Immature natural killer cell (primary cell): ENCODE results near the gene RANBP6. TPM values are rescaled to one million over a fixed set of nuclear protein-coding genes. Genes with fewer than 3 reads are reported as not detected.
"Not testable (repeated sequence)": the region's sequence is repeated elsewhere in the genome, so short reads cannot be mapped to it uniquely, and the experiment has no call there.

Experiments
- DNase-seq, 3 donors: peaks; one replicate each; pipeline ENCODE4 v3.0.0; 2022; ENCODE audit warnings: mixed read lengths in 1 of 3
- H3K27ac Mint-ChIP-seq, 6 donors: one replicate each; pipeline ENCODE4 v1.8.0; 2020; ENCODE audit warnings: mixed read lengths in 6 of 6, mild to moderate bottlenecking in 5 of 6, inconsistent platforms in 4 of 6, moderate library complexity in 3 of 6
- H3K27me3 Mint-ChIP-seq, 3 donors: one replicate each; pipeline ENCODE4 v1.8.0; 2020 to 2021; ENCODE audit warnings: low read depth in 3 of 3, mild to moderate bottlenecking in 3 of 3, mixed read lengths in 3 of 3, moderate library complexity in 3 of 3, inconsistent platforms in 1 of 3
- H3K36me3 Mint-ChIP-seq, 3 donors: one replicate each; pipeline ENCODE4 v1.8.0; 2020; ENCODE audit warnings: mixed read lengths in 3 of 3, inconsistent platforms in 2 of 3, mild to moderate bottlenecking in 2 of 3
- H3K4me1 Mint-ChIP-seq, 2 donors: one replicate each; pipeline ENCODE4 v1.8.0; 2020; ENCODE audit warnings: inconsistent platforms in 2 of 2, mild to moderate bottlenecking in 2 of 2, mixed read lengths in 2 of 2, moderate library complexity in 1 of 2
- H3K4me3 Mint-ChIP-seq, 5 donors: one replicate each; pipeline ENCODE4 v1.8.0; 2020; ENCODE audit warnings: mild to moderate bottlenecking in 5 of 5, mixed read lengths in 5 of 5, inconsistent platforms in 3 of 5, moderate library complexity in 3 of 5
- H3K9me3 Mint-ChIP-seq, 6 donors: one replicate each; pipeline ENCODE4 v1.8.0; 2020; ENCODE audit warnings: mild to moderate bottlenecking in 6 of 6, mixed read lengths in 6 of 6, inconsistent platforms in 4 of 6, moderate library complexity in 3 of 6
- polyA plus RNA-seq, 3 donors: library from polyadenylated mRNA; unstranded; fragments of 300-500 nt; fragmentation: Illumina TruSeq; gene quantifications; one replicate each; pipeline ENCODE4 v1.2.3, GENCODE V29; 2021

RANBP6 gene
- 10 to 100 TPM; 11.9 to 20.7 (median 16.0) TPM for polyA plus RNA-seq

DNA sequence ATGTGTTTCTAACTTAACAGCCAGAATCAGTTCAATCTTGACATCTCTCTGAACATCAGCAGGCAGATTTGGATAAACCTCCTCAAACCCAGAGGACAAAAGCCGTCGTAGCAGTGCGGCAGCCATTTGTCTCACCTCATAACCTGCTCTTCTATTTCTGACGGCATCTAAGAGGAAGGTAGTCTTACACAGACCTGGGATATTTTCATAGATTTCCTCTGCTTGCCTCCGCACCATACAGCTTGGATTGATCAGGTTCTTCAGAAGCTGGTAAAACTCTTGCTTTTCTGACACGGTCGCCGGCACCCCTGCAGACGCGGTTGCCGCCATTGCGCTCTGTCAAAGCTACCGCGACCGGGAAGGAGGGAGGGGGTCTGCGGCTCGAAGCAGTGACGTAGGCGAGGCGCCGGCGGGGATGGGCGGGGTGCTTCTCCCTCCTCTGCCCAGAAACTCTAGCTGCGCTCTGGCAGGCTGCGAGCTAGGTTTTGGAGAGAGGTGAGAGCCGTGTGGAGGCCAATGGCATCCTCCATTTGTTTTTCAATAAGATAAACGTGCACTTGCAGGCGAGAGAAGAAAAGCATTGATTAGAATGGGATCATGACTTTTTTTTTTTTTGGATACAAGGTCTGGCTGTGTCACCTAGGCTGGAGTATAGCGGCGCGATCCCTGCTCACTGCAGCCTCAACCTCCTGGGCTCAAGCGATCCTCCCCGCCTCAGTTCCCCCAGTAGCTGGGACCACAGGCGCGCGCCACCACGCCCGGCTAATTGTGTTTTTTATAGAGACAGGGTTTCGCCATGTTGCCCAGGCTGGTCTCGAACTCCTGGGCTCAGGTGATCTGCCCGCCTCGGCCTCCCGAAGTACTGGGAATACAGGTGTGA is at the start of gene RANBP6:
TSS of gene RANBP6 (minus strand) at position 347 of the 880 bp plus-strand sequence. CDS start at position 330, 17 bp downstream.
- Mint-ChIP-seq H3K36me3 (peaks cover 13 to 24% (median 23%) of the 10 kb centered on the region in 3 donors), H3K4me1 (peaks cover 33 to 59% of the 10 kb centered on the region in 2 donors), H3K27me3 (peaks cover 0 to 5% (median 5%) of the 10 kb centered on the region in 3 donors), H3K4me3 (peak within 1 kb of the TSS; percentile 94 to 99 (median 97)), H3K9me3 (no peaks in the 10 kb centered on the region), H3K27ac (peak within 1 kb of the TSS; percentile 93 to 98 (median 96))
- peak; percentile 87 to 88 (median 88) for DNase-seq

GRCh38 chr9:6063146-6063545 is 47.7 kb upstream of the RANBP6 start:
- Mint-ChIP-seq H3K27me3 (peaks cover 2 to 20% (median 8%) of the 10 kb centered on the region in 3 donors), H3K4me1 (peaks cover 10 to 17% of the 10 kb centered on the region in 2 donors)
- DNase-seq, H3K36me3 Mint-ChIP-seq, H3K9me3 Mint-ChIP-seq, H3K4me3 Mint-ChIP-seq, H3K27ac Mint-ChIP-seq: not testable (repeated sequence)

GRCh38 chr9:6055666-6056065 is 40.2 kb upstream of the RANBP6 start:
- H3K9me3 Mint-ChIP-seq: no peaks in the 10 kb centered on the region
- H3K4me3 Mint-ChIP-seq: no peak overlapping the region
- peaks cover 1 to 10% (median 6%) of the 10 kb centered on the region in 3 donors for H3K27me3 Mint-ChIP-seq
- H3K27ac Mint-ChIP-seq: no peak overlapping the region
- peaks cover 2 to 10% of the 10 kb centered on the region in 2 donors for H3K4me1 Mint-ChIP-seq
- no peaks in the 10 kb centered on the region for H3K36me3 Mint-ChIP-seq
- no peak for DNase-seq

DNA sequence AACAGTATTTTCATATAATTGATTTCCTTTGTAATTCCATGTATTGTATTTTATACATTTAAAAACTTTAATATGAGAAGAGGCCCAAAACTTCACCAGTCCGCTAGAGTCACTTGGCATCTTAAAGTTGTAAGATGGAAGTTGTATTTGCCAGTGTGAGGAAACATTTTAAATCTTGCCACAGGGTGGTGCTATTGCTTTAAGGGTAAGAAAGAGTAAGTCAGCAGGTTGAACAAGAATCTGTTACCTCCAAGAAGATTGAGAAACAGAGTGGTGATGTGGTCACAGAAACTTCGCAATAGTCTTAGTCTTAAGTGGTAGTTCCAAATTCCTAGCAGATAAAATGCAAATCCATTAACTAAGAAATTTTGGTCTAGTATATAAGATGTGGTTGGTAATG is 39.8 kb upstream of the RANBP6 start:
- Mint-ChIP-seq H3K9me3 (no peaks in the 10 kb centered on the region), H3K36me3 (no peaks in the 10 kb centered on the region), H3K27ac (no peak overlapping the region), H3K4me1 (peaks cover 2 to 10% of the 10 kb centered on the region in 2 donors), H3K4me3 (no peak overlapping the region), H3K27me3 (peaks cover 1 to 8% (median 5%) of the 10 kb centered on the region in 3 donors)
- DNase-seq: peak; percentile 53 to 63 (median 62)

- no peak overlapping the region for H3K4me3 Mint-ChIP-seq
- peak; percentile 36 to 54 (median 51) for DNase-seq
- peaks cover 6 to 16% of the 10 kb centered on the region in 2 donors for H3K4me1 Mint-ChIP-seq
- peaks cover 1 to 5% (median 1%) of the 10 kb centered on the region in 3 donors for H3K27me3 Mint-ChIP-seq
- H3K36me3 Mint-ChIP-seq: no peaks in the 10 kb centered on the region
- peak overlapping the region in 1 of 6 donors; percentile 29 for H3K27ac Mint-ChIP-seq
- H3K9me3 Mint-ChIP-seq: no peaks in the 10 kb centered on the region
These were observed 39.1 kb upstream of the RANBP6 start for GRCh38 chr9:6054280-6055099.

- peaks cover 1 to 5% (median 3%) of the 10 kb centered on the region in 3 donors for H3K27me3 Mint-ChIP-seq
- H3K9me3 Mint-ChIP-seq: no peaks in the 10 kb centered on the region
- no peaks in the 10 kb centered on the region for H3K36me3 Mint-ChIP-seq
- no peak overlapping the region for H3K4me3 Mint-ChIP-seq
- no peak overlapping the region for H3K27ac Mint-ChIP-seq
- peaks cover 6 to 16% of the 10 kb centered on the region in 2 donors for H3K4me1 Mint-ChIP-seq
- no peak for DNase-seq
These were observed 37.0 kb upstream of the RANBP6 start for GRCh38 chr9:6052293-6052919.

GRCh38 chr9:6051511-6051950 is 36.1 kb upstream of the RANBP6 start:
- Mint-ChIP-seq H3K27ac (no peak overlapping the region), H3K9me3 (no peaks in the 10 kb centered on the region), H3K4me3 (no peak overlapping the region), H3K27me3 (peaks cover 1 to 6% (median 3%) of the 10 kb centered on the region in 3 donors), H3K36me3 (no peaks in the 10 kb centered on the region), H3K4me1 (peaks cover 6 to 16% of the 10 kb centered on the region in 2 donors)
- DNase-seq: no peak

DNA sequence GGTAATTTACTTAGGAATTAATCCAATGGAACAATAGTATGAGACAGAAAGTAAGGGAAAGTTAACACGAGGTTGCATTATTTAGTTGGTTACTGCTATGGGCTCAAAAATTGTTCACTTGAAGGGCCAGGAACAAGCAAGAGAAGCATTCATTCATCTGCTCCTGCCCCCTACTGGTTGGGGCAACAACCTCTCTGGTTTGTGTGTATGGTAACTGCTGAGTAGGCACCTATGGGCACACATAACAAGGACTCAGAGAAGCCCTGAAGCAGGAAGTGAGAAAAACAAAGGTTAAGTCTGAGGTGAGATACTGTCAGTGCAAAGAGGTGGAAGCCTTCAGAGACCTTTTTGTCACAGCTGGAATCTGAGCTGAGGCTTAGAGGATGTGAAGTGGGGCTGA is 34.4 kb upstream of the RANBP6 start:
- peaks cover 1 to 11% (median 2%) of the 10 kb centered on the region in 3 donors for H3K27me3 Mint-ChIP-seq
- H3K36me3 Mint-ChIP-seq: peaks cover 0 to 3% (median 0%) of the 10 kb centered on the region in 3 donors
- peaks cover 6 to 11% of the 10 kb centered on the region in 2 donors for H3K4me1 Mint-ChIP-seq
- H3K9me3 Mint-ChIP-seq: no peaks in the 10 kb centered on the region
- DNase-seq: peak; percentile 12 to 31 (median 19)
- H3K27ac Mint-ChIP-seq: no peak overlapping the region
- H3K4me3 Mint-ChIP-seq: no peak overlapping the region

DNA sequence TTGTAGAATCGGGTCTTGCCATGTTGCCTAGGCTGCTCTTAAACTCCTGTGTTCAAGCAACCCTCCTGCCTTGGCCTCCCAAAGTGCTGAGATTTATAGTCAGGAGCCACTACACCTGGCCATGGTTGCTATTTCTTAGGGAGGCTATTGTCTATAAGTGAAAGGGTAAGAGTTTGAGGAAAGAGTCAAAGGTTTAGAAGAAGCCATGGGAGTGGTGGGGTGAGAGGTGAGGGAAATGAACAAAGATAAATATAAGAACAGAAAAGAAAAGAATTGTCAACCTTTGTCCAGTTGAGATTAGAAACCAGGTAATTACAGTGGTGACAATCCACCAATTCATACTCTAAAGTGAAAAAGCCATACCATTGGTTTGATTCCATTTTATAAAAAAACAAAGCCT is 32.6 kb upstream of the RANBP6 start:
- no peak overlapping the region for H3K4me3 Mint-ChIP-seq
- no peak for DNase-seq
- H3K36me3 Mint-ChIP-seq: peaks cover 0 to 3% (median 0%) of the 10 kb centered on the region in 3 donors
- no peak overlapping the region for H3K27ac Mint-ChIP-seq
- peaks cover 4 to 7% of the 10 kb centered on the region in 2 donors for H3K4me1 Mint-ChIP-seq
- H3K9me3 Mint-ChIP-seq: no peaks in the 10 kb centered on the region
- peaks cover 1 to 11% (median 2%) of the 10 kb centered on the region in 3 donors for H3K27me3 Mint-ChIP-seq

DNA sequence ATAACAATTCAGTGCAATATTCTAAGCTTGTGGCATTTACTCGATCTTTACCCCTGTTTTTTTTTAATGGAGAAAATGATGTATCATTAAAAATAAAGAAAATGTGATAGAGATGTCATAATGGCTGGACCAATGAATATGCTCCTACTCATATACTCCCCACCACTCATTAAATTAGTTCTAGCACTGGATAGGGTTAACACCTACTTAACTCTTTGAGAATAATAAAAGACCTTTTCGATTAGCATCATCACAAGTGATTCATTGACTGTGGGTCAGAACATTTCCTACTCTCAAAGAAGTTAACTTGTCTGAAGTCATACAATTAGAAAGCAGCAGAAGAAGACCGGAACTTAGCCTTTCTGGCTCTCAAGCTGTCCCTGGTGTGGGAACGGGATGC is 31.6 kb upstream of the RANBP6 start:
- Mint-ChIP-seq H3K4me1 (peaks cover 4 to 7% of the 10 kb centered on the region in 2 donors), H3K27ac (no peak overlapping the region)
- no peak for DNase-seq

DNA sequence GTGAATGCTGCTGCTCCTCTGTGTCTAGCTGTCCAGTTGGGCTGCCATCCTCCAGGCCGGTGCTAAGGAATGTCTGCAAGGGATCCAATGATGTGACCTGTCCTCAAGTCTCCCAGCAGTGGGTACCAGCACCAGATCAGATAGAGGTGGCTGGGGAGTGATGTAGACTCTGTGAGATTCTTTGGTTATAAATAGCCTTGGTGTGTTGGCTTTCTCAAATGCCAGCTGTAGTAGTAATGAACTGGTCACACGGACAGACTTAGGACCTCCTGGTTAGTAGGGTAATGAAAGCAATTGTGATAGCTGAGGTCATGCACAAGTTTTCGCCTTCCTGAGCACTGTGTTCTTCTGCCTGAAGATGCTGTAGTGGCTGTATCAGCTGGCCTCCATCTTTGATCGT is 29.9 kb upstream of the RANBP6 start:
- Mint-ChIP-seq H3K36me3 (peaks cover 0 to 3% (median 0%) of the 10 kb centered on the region in 3 donors), H3K9me3 (no peaks in the 10 kb centered on the region), H3K4me1 (peaks cover 4 to 7% of the 10 kb centered on the region in 2 donors), H3K4me3 (no peak overlapping the region), H3K27me3 (peaks cover 2 to 15% (median 7%) of the 10 kb centered on the region in 3 donors), H3K27ac (no peak overlapping the region)
- no peak for DNase-seq

More for the DNA sequence above, 31.6 kb upstream of the RANBP6 start:
- peaks cover 2 to 15% (median 7%) of the 10 kb centered on the region in 3 donors for H3K27me3 Mint-ChIP-seq
- no peaks in the 10 kb centered on the region for H3K9me3 Mint-ChIP-seq
- peak overlapping the region in 1 of 5 donors; percentile 15 for H3K4me3 Mint-ChIP-seq
- peaks cover 0 to 3% (median 0%) of the 10 kb centered on the region in 3 donors for H3K36me3 Mint-ChIP-seq

DNA sequence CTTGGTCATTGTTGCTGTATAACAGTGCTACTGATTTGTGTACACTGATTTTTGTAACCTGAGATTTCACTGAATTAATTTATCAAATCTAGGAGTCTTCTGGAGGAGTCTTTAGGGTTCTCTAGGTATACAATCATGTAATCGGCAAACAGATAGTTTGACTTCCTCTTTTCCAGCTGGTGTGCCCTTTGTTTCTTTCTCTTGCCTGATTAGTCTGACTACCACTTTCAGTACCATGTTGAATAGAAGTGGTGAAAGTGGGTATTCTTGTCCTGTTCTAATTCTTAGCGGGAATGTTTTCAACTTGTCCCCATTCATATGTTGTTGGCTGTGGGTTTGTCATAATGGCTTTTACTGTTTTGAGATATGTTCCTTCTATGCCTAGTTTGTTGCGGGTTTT is 24.7 kb upstream of the RANBP6 start:
- Mint-ChIP-seq H3K4me3 (no peak overlapping the region), H3K4me1 (no peaks in the 10 kb centered on the region), H3K27ac (no peak overlapping the region)

DNA sequence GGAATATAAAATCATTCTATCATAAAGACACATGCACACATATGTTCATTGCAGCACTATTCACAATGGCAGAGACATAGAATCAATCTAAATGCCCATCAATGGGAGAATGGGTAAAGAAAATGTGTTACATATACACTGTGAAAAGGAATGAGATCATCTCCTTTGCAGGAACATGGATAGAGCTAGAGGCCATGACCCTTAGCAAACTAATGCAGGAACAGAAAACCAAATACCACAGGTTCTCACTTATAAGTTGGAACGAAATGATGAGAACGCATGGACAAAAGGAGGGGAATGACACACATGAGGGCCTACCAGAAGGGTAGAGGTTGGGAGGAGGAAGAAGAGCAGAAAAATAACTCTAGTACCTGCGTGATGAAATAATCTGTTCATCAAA is 21.0 kb upstream of the RANBP6 start:
- no peak overlapping the region for H3K4me3 Mint-ChIP-seq
- no peaks in the 10 kb centered on the region for H3K9me3 Mint-ChIP-seq
- no peak overlapping the region for H3K27ac Mint-ChIP-seq
- H3K36me3 Mint-ChIP-seq: no peaks in the 10 kb centered on the region
- no peak for DNase-seq
- H3K4me1 Mint-ChIP-seq: no peaks in the 10 kb centered on the region
- peaks cover 0 to 5% (median 3%) of the 10 kb centered on the region in 3 donors for H3K27me3 Mint-ChIP-seq

More for the DNA sequence above, 24.7 kb upstream of the RANBP6 start:
- Mint-ChIP-seq H3K9me3 (no peaks in the 10 kb centered on the region), H3K27me3 (peaks cover 0 to 8% (median 4%) of the 10 kb centered on the region in 3 donors), H3K36me3 (no peaks in the 10 kb centered on the region)
- no peak for DNase-seq
